ENCODE measurements around the gene ZNF426.

ZNF426 gene

GRCh38 chr19:9498183-9498902, 40.1 kb downstream of the ZNF426 start, which contains the start of gene ZNF560:
Gene ZNF560 (minus strand): TSS chr19:9498616. CDS start chr19:9475313, 23,303 bp downstream.
- peak; percentile 58 for DNase-seq (ENCODE audit: low read depth)

- no peak for DNase-seq (ENCODE audit: low read depth)
Observed at GRCh38 chr19:9494096-9494495, 44.3 kb downstream of the ZNF426 start.

- no peak for DNase-seq (ENCODE audit: low read depth)
Observed at GRCh38 chr19:9487016-9487415, 51.4 kb downstream of the ZNF426 start.

GRCh38 chr19:9485140-9485539, 53.3 kb downstream of the ZNF426 start:
- DNase-seq (ENCODE audit: low read depth): no peak

GRCh38 chr19:9474975-9475374, 63.5 kb downstream of the ZNF426 start:
- DNase-seq (ENCODE audit: low read depth): no peak

Measured in iris pigment epithelial cell (primary cell).